Gastrocnemius medialis (tissue), 4 donors: ENCODE results near the gene PRKAG2. TPM values are rescaled to one million over a fixed set of nuclear protein-coding genes. Genes with fewer than 3 reads are reported as not detected.

Experiments used
- ATAC-seq, 2 donors: fragments of 150-250 bp; one replicate each; pipeline ENCODE4 v1.9.1; 2016
- DNase-seq, 2 donors: peaks; one replicate each; pipeline ENCODE4 v3.0.0-alpha.2; 2019
- H3K27ac ChIP-seq, 4 donors: fragments of 200-600 bp; sonication (generic); 1 replicate in 1 of 4; 2 replicates in 3 of 4; pipeline ENCODE4 v1.5.1; 2016 to 2018; ENCODE audit warnings: mild to moderate bottlenecking in 2 of 4, moderate library complexity in 1 of 4
- H3K27me3 ChIP-seq, 3 donors: fragments of 200-600 bp; sonication (generic) in 2 of 3; 1 replicate in 1 of 3; 2 replicates in 2 of 3; pipeline versions ENCODE4 v1.5.1 to v1.6.0; 2016 to 2019; ENCODE audit warnings: mild to moderate bottlenecking in 1 of 3, moderate library complexity in 1 of 3
- H3K36me3 ChIP-seq, 2 donors: fragments of 200-600 bp; sonication (generic) in 1 of 2; one replicate each; pipeline ENCODE4 v1.5.1; 2017 to 2018
- H3K4me1 ChIP-seq, 2 donors: fragments of 200-600 bp; sonication (generic) in 1 of 2; one replicate each; pipeline ENCODE4 v1.5.1; 2016 to 2017; ENCODE audit warnings: mild to moderate bottlenecking in 2 of 2
- H3K4me3 ChIP-seq, 4 donors: fragments of 200-600 bp; sonication (generic) in 3 of 4; 1 replicate in 1 of 4; 2 replicates in 3 of 4; pipeline ENCODE4 v1.5.1; 2016 to 2019; ENCODE audit warnings: mild to moderate bottlenecking in 2 of 4
- H3K9me3 ChIP-seq, 3 donors: fragments of 200-600 bp; sonication (generic) in 2 of 3; 1 replicate in 1 of 3; 2 replicates in 2 of 3; pipeline ENCODE4 v1.5.1; 2016 to 2019
- POLR2A ChIP-seq, 2 donors: fragments of 450-650 bp; IDR thresholded peaks; one replicate each; pipeline ENCODE4 v1.6.1; 2017; ENCODE audit warnings: antibody characterized with exemption in 2 of 2, mild to moderate bottlenecking in 2 of 2, moderate library complexity in 2 of 2
- in situ Hi-C, 4 donors: fragments of 200-750 bp; cut with MboI; loops; one replicate each; pipeline versions ENCODE4 v1.15.0 to v1.8.0; 2017; ENCODE audit warnings: low sequenced_read_pairs in 4 of 4
- intact Hi-C: fragments of 100-400 bp; cut with DNase I; formaldehyde crosslinking; loops from one replicate; pipeline ENCODE4 v1.15.1; 2023; ENCODE audit warnings: low total_unique reads
- total RNA-seq, 4 donors: library from RNA; depleted of rRNA; stranded (reverse); fragments of >200 nt; gene quantifications; one replicate each; pipeline versions ENCODE4 v1.1.0 to v1.2.3, GENCODE V29; 2016
- TF ChIP-seq, protein P1 (sequence below), 5 experiments: fragments of 450-650 bp in 3 of 5; fragments of 200-600 bp in 2 of 5; sonication (generic) in 2 of 5; IDR thresholded peaks in 4 of 5; conservative IDR thresholded peaks in 1 of 5; 1 replicate in 4 of 5; 2 replicates in 1 of 5; pipeline ENCODE4 v1.5.1; 2016 to 2019; ENCODE audit warnings: antibody characterized with exemption in 5 of 5, mild to moderate bottlenecking in 3 of 5, moderate library complexity in 3 of 5

PRKAG2 gene
- total RNA-seq, 4 donors from 2014 or later, result 5.3 to 32.6 (median 13.9) TPM

DNA sequence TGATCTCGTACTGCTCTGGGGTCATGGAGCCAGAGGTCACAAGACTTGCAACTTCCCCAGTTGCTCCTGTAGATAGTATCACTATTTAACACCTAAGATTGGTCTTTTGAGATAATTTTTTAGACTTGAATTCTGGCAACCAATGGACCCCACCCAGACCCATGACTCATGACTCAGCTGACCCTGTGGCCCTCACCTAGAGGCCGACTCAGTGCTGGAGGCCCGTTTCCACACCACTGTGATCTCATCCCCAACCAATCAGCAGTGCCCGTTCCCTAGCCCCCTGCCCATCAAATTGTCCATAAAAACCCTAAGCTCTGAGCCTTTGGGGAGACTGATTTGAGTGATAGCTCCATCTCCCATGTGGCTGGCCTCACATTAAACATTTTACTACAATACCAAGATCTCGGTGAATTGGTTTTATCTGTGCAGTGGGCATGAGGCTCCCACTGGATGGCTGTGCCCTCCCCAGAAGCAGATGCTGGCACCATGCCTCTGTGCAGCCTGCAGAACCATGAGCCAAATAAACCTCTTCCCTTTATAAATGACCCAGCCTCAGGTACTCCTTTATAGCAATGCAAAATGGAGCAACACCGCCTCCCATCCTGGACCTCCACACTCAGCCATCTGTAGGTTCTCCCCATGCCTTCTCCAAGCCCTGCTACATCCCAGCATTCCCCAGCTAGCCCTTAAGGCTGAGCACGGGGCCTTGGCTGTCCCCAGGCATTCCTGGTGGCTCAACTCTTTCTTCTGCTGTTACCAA, 98.8 kb downstream of the PRKAG2 start:
- H3K27ac ChIP-seq, result no peak overlapping the region
- no peaks in the 10 kb centered on the region for H3K36me3 ChIP-seq
- in situ Hi-C loops, result loop anchor here in 1 of 4 donors (25.0 kb wide), 1 partner anchor 159 kb away; no protein-coding TSS in a partner anchor
- ATAC-seq (no peak), DNase-seq (no peak)
- TF ChIP-seq, protein P1, sequence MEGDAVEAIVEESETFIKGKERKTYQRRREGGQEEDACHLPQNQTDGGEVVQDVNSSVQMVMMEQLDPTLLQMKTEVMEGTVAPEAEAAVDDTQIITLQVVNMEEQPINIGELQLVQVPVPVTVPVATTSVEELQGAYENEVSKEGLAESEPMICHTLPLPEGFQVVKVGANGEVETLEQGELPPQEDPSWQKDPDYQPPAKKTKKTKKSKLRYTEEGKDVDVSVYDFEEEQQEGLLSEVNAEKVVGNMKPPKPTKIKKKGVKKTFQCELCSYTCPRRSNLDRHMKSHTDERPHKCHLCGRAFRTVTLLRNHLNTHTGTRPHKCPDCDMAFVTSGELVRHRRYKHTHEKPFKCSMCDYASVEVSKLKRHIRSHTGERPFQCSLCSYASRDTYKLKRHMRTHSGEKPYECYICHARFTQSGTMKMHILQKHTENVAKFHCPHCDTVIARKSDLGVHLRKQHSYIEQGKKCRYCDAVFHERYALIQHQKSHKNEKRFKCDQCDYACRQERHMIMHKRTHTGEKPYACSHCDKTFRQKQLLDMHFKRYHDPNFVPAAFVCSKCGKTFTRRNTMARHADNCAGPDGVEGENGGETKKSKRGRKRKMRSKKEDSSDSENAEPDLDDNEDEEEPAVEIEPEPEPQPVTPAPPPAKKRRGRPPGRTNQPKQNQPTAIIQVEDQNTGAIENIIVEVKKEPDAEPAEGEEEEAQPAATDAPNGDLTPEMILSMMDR (IDR thresholded peaks at IDR 0.05 in 4 of 5, conservative IDR thresholded peaks at IDR 0.05 in 1 of 5), result no peak
- TF ChIP-seq POLR2A (IDR thresholded peaks at IDR 0.05), result no peak
- H3K4me1 ChIP-seq, result peaks cover 0 to 7% of the 10 kb centered on the region in 2 donors
- H3K9me3 ChIP-seq, result no peaks in the 10 kb centered on the region
- no peak overlapping the region for H3K4me3 ChIP-seq
- H3K27me3 ChIP-seq, result no peaks in the 10 kb centered on the region
- intact Hi-C loops, result no loop called here

DNA sequence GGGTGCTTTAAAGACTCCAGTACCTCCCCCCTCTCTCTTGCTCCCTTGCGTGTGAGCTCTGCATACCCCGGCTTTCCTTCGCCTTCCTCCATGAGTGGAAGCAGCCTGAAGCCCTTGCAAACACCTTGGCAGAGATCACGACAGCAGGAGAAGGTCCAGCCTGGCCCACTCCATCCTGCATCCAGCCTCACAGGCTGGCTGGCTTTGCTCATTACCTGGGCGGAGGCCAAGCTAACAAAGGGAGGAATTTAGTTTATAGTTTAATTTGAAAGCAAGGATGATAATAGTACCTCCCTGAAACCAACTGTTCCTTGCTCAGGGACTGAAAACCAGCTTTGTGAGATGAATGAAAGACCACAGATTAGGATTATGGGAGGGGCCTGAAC, 99.4 kb downstream of the PRKAG2 start:
- ATAC-seq (no peak), DNase-seq (no peak)
- no peak overlapping the region for H3K4me3 ChIP-seq
- H3K9me3 ChIP-seq, result no peaks in the 10 kb centered on the region
- peaks cover 0 to under 1% of the 10 kb centered on the region in 2 donors for H3K4me1 ChIP-seq
- intact Hi-C loops, result no loop called here
- H3K27me3 ChIP-seq, result no peaks in the 10 kb centered on the region
- in situ Hi-C loops, result loop anchor here in 1 of 4 donors (25.0 kb wide), 1 partner anchor 160 kb away; no protein-coding TSS in a partner anchor
- H3K36me3 ChIP-seq, result no peaks in the 10 kb centered on the region
- no peak overlapping the region for H3K27ac ChIP-seq
- TF ChIP-seq, protein P1 (IDR thresholded peaks at IDR 0.05 in 4 of 5, conservative IDR thresholded peaks at IDR 0.05 in 1 of 5), result no peak
- no peak for TF ChIP-seq POLR2A (IDR thresholded peaks at IDR 0.05)

DNA sequence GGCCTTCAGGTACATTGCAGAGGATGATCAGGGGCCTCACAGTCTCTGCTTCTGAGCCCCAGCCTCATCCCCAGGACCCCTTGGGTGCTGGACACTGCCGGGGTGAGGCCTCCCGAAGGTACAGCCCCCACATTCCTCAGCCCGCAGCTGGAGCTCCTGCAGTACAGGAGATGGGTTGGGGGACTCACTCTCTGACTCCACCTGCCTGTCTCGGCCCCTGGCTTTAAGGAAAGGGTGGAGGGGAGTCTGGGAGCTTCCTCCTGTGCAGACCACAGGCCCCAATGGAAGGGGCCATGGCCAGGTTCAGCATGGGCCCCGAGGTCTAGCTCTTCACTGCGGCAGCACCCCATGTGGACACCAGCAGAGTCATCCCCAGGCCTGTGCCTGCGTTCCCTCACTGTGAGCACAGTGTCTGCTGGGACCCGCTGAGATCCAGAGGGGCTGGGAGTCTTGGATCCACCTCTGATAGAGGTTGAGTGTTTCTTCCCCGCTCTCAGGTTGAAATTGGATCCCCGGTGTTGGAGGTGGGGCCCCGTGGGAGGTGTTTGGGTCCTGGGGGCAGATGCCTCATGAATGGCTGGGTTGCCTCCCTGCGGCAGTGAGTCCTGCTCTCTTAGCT, 99.9 kb downstream of the PRKAG2 start:
- no peaks in the 10 kb centered on the region for H3K4me1 ChIP-seq
- no peak overlapping the region for H3K4me3 ChIP-seq
- no peaks in the 10 kb centered on the region for H3K27me3 ChIP-seq
- H3K27ac ChIP-seq, result no peak overlapping the region
- ATAC-seq (no peak), DNase-seq (no peak)
- TF ChIP-seq, protein P1 (IDR thresholded peaks at IDR 0.05 in 4 of 5, conservative IDR thresholded peaks at IDR 0.05 in 1 of 5), result no peak
- no peak for TF ChIP-seq POLR2A (IDR thresholded peaks at IDR 0.05)
- H3K36me3 ChIP-seq, result no peaks in the 10 kb centered on the region
- intact Hi-C loops (no loop called here), in situ Hi-C loops (loop anchor here in 1 of 4 donors (25.0 kb wide), 1 partner anchor 160 kb away; no protein-coding TSS in a partner anchor)
- H3K9me3 ChIP-seq, result no peaks in the 10 kb centered on the region

DNA sequence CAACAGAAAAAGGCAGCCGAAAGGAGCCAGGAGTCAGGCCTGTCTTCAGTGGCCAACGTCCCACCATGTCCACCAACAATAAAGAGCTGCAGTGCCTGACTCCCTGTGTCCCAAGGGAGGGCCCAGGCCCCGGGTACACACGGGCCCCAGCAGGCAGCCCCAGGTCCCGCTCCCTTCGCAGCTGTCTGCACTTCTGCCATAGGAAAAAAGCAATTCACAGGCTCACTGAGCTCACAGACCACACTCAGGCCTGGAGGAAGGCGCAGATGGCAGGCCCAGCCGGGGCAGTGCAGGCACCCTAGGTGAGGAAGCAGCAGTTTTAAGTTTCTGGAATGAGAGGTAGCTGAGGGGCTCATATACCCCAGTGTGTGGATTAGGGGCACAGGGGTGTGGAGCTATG, 100.5 kb downstream of the PRKAG2 start:
- TF ChIP-seq POLR2A (IDR thresholded peaks at IDR 0.05), result no peak
- TF ChIP-seq, protein P1 (IDR thresholded peaks at IDR 0.05 in 4 of 5, conservative IDR thresholded peaks at IDR 0.05 in 1 of 5), result no peak
- in situ Hi-C loops (loop anchor here in 1 of 4 donors (25.0 kb wide), 1 partner anchor 161 kb away; no protein-coding TSS in a partner anchor), intact Hi-C loops (no loop called here)
- H3K27me3 ChIP-seq, result no peaks in the 10 kb centered on the region
- H3K4me3 ChIP-seq, result no peak overlapping the region
- H3K27ac ChIP-seq, result no peak overlapping the region
- DNase-seq, result no peak
- H3K36me3 ChIP-seq, result no peaks in the 10 kb centered on the region
- no peak for ATAC-seq
- H3K9me3 ChIP-seq, result no peaks in the 10 kb centered on the region
- no peaks in the 10 kb centered on the region for H3K4me1 ChIP-seq
